GM23338 (cell line): ENCODE measurements around the gene GPR162. TPM values are rescaled to one million over a fixed set of nuclear protein-coding genes. Genes with fewer than 3 reads are reported as not detected.
"Not testable (repeated sequence)": the region's sequence is repeated elsewhere in the genome, so short reads cannot be mapped to it uniquely, and the experiment has no call there.

Source experiments
- ATAC-seq: fragments of 200-7000 bp; cut with Tn5 transposase; 3 replicates; pipeline ENCODE4 v1.9.1; 2020
- DNase-seq: peaks from one replicate; pipeline ENCODE4 v3.0.0-alpha.2; 2015; ENCODE audit warnings: low spot score
- H2AFZ ChIP-seq: fragments of 200-600 bp; sonication (generic); 2 replicates; pipeline ENCODE4 v1.8.0; 2016; ENCODE audit warnings: antibody characterized with exemption, mild to moderate bottlenecking, moderate library complexity
- H3F3A ChIP-seq: fragments of 200-600 bp; sonication (generic); replicated peaks from 2 replicates; pipeline ENCODE4 v1.8.0; 2017; ENCODE audit warnings: antibody characterized with exemption, mixed run types, low read depth
- H3K27ac ChIP-seq: fragments of 200-600 bp; sonication (generic); 2 replicates; pipeline ENCODE4 v1.6.1; 2016; ENCODE audit warnings: low read depth
- H3K27me3 ChIP-seq: fragments of 200-600 bp; sonication (generic); 2 replicates; pipeline ENCODE4 v1.8.0; 2016; ENCODE audit warnings: mild to moderate bottlenecking, mixed run types, moderate library complexity; ENCODE audit not compliant: insufficient read depth
- H3K36me3 ChIP-seq: fragments of 200-600 bp; sonication (generic); 2 replicates; pipeline ENCODE4 v1.8.0; 2016; ENCODE audit warnings: mild to moderate bottlenecking; ENCODE audit not compliant: insufficient read depth
- H3K4me1 ChIP-seq: fragments of 200-600 bp; sonication (generic); 2 replicates; pipeline ENCODE4 v1.8.0; 2016; ENCODE audit warnings: mild to moderate bottlenecking, moderate library complexity; ENCODE audit not compliant: insufficient read depth
- H3K4me2 ChIP-seq: fragments of 200-600 bp; sonication (generic); 2 replicates; pipeline ENCODE4 v1.7.1; 2017; ENCODE audit warnings: mixed run types
- H3K4me3 ChIP-seq: fragments of 200-600 bp; sonication (generic); 2 replicates; pipeline ENCODE4 v1.6.1; 2016; ENCODE audit warnings: mixed run types
- H3K79me2 ChIP-seq: fragments of 200-600 bp; sonication (generic); replicated peaks from 2 replicates; pipeline ENCODE4 v1.8.0; 2017; ENCODE audit warnings: mild to moderate bottlenecking; ENCODE audit not compliant: insufficient read depth
- H3K9me2 ChIP-seq: fragments of 200-600 bp; sonication (generic); 2 replicates; pipeline ENCODE4 v1.8.0; 2017; ENCODE audit not compliant: insufficient read depth
- H4K20me1 ChIP-seq: fragments of 200-600 bp; sonication (generic); replicated peaks from 2 replicates; pipeline ENCODE4 v1.8.0; 2017; ENCODE audit warnings: mild to moderate bottlenecking; ENCODE audit not compliant: insufficient read depth
- H3K27ac Mint-ChIP-seq: 2 replicates; pipeline ENCODE4 v1.8.0; 2020; ENCODE audit warnings: inconsistent platforms, mild to moderate bottlenecking, moderate library complexity, mixed read lengths
- H3K27me3 Mint-ChIP-seq: 3 replicates; pipeline ENCODE4 v1.8.0; 2022; ENCODE audit warnings: low read depth, mild to moderate bottlenecking, moderate library complexity, mixed read lengths, inconsistent platforms; ENCODE audit not compliant: insufficient read depth, poor library complexity
- H3K36me3 Mint-ChIP-seq: 3 replicates; pipeline ENCODE4 v1.8.0; 2021; ENCODE audit warnings: low read depth, mild to moderate bottlenecking, inconsistent platforms, moderate library complexity, mixed read lengths
- H3K4me1 Mint-ChIP-seq: 3 replicates; pipeline ENCODE4 v1.8.0; 2020; ENCODE audit warnings: mild to moderate bottlenecking, inconsistent platforms, mixed read lengths
- H3K4me3 Mint-ChIP-seq: 3 replicates; pipeline ENCODE4 v1.8.0; 2021; ENCODE audit warnings: moderate library complexity, mild to moderate bottlenecking, inconsistent platforms, mixed read lengths
- H3K9me3 Mint-ChIP-seq: 3 replicates; pipeline ENCODE4 v1.8.0; 2020; ENCODE audit warnings: moderate library complexity, mild to moderate bottlenecking, inconsistent platforms, mixed read lengths
- CREB1 ChIP-seq: fragments of 250-450 bp; sonication (Bioruptor Pico); IDR thresholded peaks from 2 replicates; pipeline ENCODE4 v1.5.0; 2020; ENCODE audit warnings: low read depth, mild to moderate bottlenecking, moderate library complexity
- POLR2AphosphoS5 ChIP-seq: IDR thresholded peaks from 2 replicates; pipeline ENCODE4 v1.6.1; 2016; ENCODE audit warnings: antibody characterized with exemption, low read depth
- ZNF114 ChIP-seq: fragments of 250-450 bp; sonication (Bioruptor Pico); IDR thresholded peaks from 2 replicates; pipeline ENCODE4 v1.5.0; 2020; ENCODE audit warnings: mild to moderate bottlenecking, moderate library complexity
- polyA plus RNA-seq: library from polyadenylated mRNA; unstranded; fragments of >200 nt; fragmentation: Nextera tagmentation; extraction: Ambion mirVana; gene quantifications from 2 replicates; pipeline ENCODE4 v1.2.1, GENCODE V29; 2016
- total RNA-seq: library from RNA; depleted of rRNA; stranded (reverse); fragments of >200 nt; shearing (Covaris generic); gene quantifications from 2 replicates; pipeline ENCODE4 v1.2.3, GENCODE V29; 2014; rRNA removed
- TF ChIP-seq, protein P1 (sequence below): IDR thresholded peaks from 2 replicates; pipeline ENCODE4 v1.6.1; 2016; ENCODE audit warnings: antibody characterized with exemption

The GPR162 gene
- total and polyA plus RNA-seq, 2 experiments from 2014 or later: 4.7 to 5.0 TPM

GRCh38 chr12:6873094-6874014, 51.7 kb downstream of the GPR162 start, which contains the start of gene SPSB2:
SPSB2 (minus strand) TSS chr12:6873303; CDS start chr12:6872901, 402 bp downstream.
- Mint-ChIP-seq H3K36me3 (peaks cover 45% of the 10 kb centered on the region), H3K27ac (peak within 1 kb of the TSS; percentile 93), H3K27me3 (peaks cover 41% of the 10 kb centered on the region), H3K4me1 (peaks cover 41% of the 10 kb centered on the region), H3K9me3 (no peaks in the 10 kb centered on the region; the same call in 1 of the 3 replicates), H3K4me3 (peak within 1 kb of the TSS; percentile 92)
- H3K79me2 ChIP-seq: peaks cover 23% of the 10 kb centered on the region
- H3K27ac ChIP-seq: peak within 1 kb of the TSS; percentile 91
- no peaks in the 10 kb centered on the region for H3K27me3 ChIP-seq
- H3F3A ChIP-seq: peaks cover 56% of the 10 kb centered on the region
- H2AFZ ChIP-seq: peak within 1 kb of the TSS; percentile 97
- peak within 1 kb of the TSS; percentile 99 for H3K4me3 ChIP-seq
- peak within 1 kb of the TSS; percentile 100 for H3K4me2 ChIP-seq
- peaks cover 39% of the 10 kb centered on the region for H3K4me1 ChIP-seq
- peaks cover 29% of the 10 kb centered on the region for H4K20me1 ChIP-seq
- ATAC-seq (peak; percentile 74), DNase-seq (peak; percentile 100)
- TF ChIP-seq POLR2AphosphoS5: peak; percentile 86
- no peak for TF ChIP-seq ZNF114
- TF ChIP-seq, protein P1, sequence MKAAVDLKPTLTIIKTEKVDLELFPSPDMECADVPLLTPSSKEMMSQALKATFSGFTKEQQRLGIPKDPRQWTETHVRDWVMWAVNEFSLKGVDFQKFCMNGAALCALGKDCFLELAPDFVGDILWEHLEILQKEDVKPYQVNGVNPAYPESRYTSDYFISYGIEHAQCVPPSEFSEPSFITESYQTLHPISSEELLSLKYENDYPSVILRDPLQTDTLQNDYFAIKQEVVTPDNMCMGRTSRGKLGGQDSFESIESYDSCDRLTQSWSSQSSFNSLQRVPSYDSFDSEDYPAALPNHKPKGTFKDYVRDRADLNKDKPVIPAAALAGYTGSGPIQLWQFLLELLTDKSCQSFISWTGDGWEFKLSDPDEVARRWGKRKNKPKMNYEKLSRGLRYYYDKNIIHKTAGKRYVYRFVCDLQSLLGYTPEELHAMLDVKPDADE: 0 out of 2 replicates have a peak, but pooled peaks have one; percentile 30
- 0 out of 2 replicates have a peak, but pooled peaks have one; percentile 25 for TF ChIP-seq CREB1 (CRISPR knock-in tag)
- H3K9me2 ChIP-seq: no peaks in the 10 kb centered on the region
- H3K36me3 ChIP-seq: peaks cover 14% of the 10 kb centered on the region; the same call in 1 of the 2 replicates

DNA sequence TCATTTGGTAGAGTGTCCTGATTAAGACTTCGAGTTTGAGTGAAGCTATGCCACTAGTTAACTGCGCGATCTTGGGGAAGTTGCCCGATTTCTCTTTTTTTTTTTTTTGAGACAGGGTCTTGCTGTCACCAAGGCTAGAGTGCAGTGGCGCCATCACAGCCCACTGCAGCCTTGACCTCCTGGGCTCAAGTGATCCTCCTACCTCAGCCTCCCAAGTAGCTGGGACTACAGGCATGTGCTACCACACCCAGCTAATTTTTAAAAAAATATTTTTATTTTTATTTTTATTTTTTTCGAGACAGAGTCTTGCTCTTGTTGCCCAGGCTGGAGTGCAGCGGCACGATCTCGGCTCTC, 52.4 kb downstream of the GPR162 start:
- Histone ChIP-seq H3K4me3 (peak overlapping the region; percentile 99), H3K27ac (peak overlapping the region; percentile 91), H4K20me1 (peaks cover 26% of the 10 kb centered on the region), H3F3A (peaks cover 49% of the 10 kb centered on the region), H3K79me2 (peaks cover 16% of the 10 kb centered on the region; the same call in 1 of the 2 replicates), H2AFZ (peak overlapping the region; percentile 97), H3K4me1 (peaks cover 34% of the 10 kb centered on the region), H3K36me3 (peaks cover 14% of the 10 kb centered on the region; the same call in 1 of the 2 replicates), H3K4me2 (peak overlapping the region; percentile 82)
- not testable (repeated sequence) for ATAC-seq, DNase-seq, H3K9me3 Mint-ChIP-seq, H3K27me3 ChIP-seq, H3K9me2 ChIP-seq
- peaks cover 39% of the 10 kb centered on the region for H3K36me3 Mint-ChIP-seq
- peak overlapping the region; percentile 45; the same call in 1 of the 2 replicates for H3K27ac Mint-ChIP-seq
- H3K4me3 Mint-ChIP-seq: peak overlapping the region; percentile 77
- H3K27me3 Mint-ChIP-seq: peaks cover 34% of the 10 kb centered on the region
- H3K4me1 Mint-ChIP-seq: peaks cover 34% of the 10 kb centered on the region

Other genes starting within 250 kb of the GPR162 start
- gene CHD4, start 214.4 kb upstream of the GPR162 start, total RNA-seq: 301 and 351 TPM in 2 replicates
- gene CHD4, start 214.4 kb upstream of the GPR162 start, polyA plus RNA-seq: 317 and 370 TPM in 2 replicates
- gene LPAR5, start 185.9 kb upstream of the GPR162 start, total RNA-seq: 0.38 and 0.89 TPM in 2 replicates
- gene LPAR5, start 185.9 kb upstream of the GPR162 start, polyA plus RNA-seq: 0.32 and 0.38 TPM in 2 replicates
- gene ACRBP, start 174.4 kb upstream of the GPR162 start, total RNA-seq: 2.2 TPM in 1 of 2 replicates, not detected in the other
- 0.70 TPM in 1 of 2 replicates, not detected in the other for gene ACRBP, start 174.4 kb upstream of the GPR162 start, polyA plus RNA-seq
- 22.0 and 27.7 TPM in 2 replicates for gene ING4, start 158.7 kb upstream of the GPR162 start, total RNA-seq
- gene ING4, start 158.7 kb upstream of the GPR162 start, polyA plus RNA-seq: 25.5 and 29.6 TPM in 2 replicates
- 30.2 and 35.9 TPM in 2 replicates for gene ZNF384, start 132.4 kb upstream of the GPR162 start, total RNA-seq
- 14.7 and 20.5 TPM in 2 replicates for gene ZNF384, start 132.4 kb upstream of the GPR162 start, polyA plus RNA-seq
- gene PIANP, start 121.0 kb upstream of the GPR162 start, total RNA-seq: 2.0 and 2.2 TPM in 2 replicates
- gene PIANP, start 121.0 kb upstream of the GPR162 start, polyA plus RNA-seq: 6.4 and 7.7 TPM in 2 replicates
- gene COPS7A, start 97.8 kb upstream of the GPR162 start, total RNA-seq: 51.9 and 53.9 TPM in 2 replicates
- gene COPS7A, start 97.8 kb upstream of the GPR162 start, polyA plus RNA-seq: 36.9 and 37.7 TPM in 2 replicates
- gene MLF2, start 68.7 kb upstream of the GPR162 start, total RNA-seq: 289 and 292 TPM in 2 replicates
- gene MLF2, start 68.7 kb upstream of the GPR162 start, polyA plus RNA-seq: 280 and 283 TPM in 2 replicates
- gene PTMS, start 55.5 kb upstream of the GPR162 start, total RNA-seq: 82.4 and 111 TPM in 2 replicates
- gene PTMS, start 55.5 kb upstream of the GPR162 start, polyA plus RNA-seq: 238 and 270 TPM in 2 replicates
- 1.0 and 4.7 TPM in 2 replicates for gene LAG3, start 49.3 kb upstream of the GPR162 start, total RNA-seq
- 3.7 and 3.9 TPM in 2 replicates for gene LAG3, start 49.3 kb upstream of the GPR162 start, polyA plus RNA-seq
- gene CD4, start 32.3 kb upstream of the GPR162 start, total RNA-seq: 1.5 and 2.2 TPM in 2 replicates
- 2.0 and 2.1 TPM in 2 replicates for gene CD4, start 32.3 kb upstream of the GPR162 start, polyA plus RNA-seq
- 38.2 and 39.2 TPM in 2 replicates for gene P3H3, start 6.6 kb downstream of the GPR162 start, total RNA-seq
- 15.8 and 16.4 TPM in 2 replicates for gene P3H3, start 6.6 kb downstream of the GPR162 start, polyA plus RNA-seq
- 3.3 and 8.2 TPM in 2 replicates for gene GNB3, start 19.1 kb downstream of the GPR162 start, total RNA-seq
- 3.6 and 5.4 TPM in 2 replicates for gene GNB3, start 19.1 kb downstream of the GPR162 start, polyA plus RNA-seq
- 37.2 and 47.4 TPM in 2 replicates for gene CDCA3, start 29.5 kb downstream of the GPR162 start, total RNA-seq
- gene CDCA3, start 29.5 kb downstream of the GPR162 start, polyA plus RNA-seq: 75.6 and 79.2 TPM in 2 replicates
- 97.2 and 109 TPM in 2 replicates for gene USP5, start 30.3 kb downstream of the GPR162 start, total RNA-seq
- gene USP5, start 30.3 kb downstream of the GPR162 start, polyA plus RNA-seq: 35.0 and 35.1 TPM in 2 replicates
- gene TPI1, start 45.7 kb downstream of the GPR162 start, total RNA-seq: 731 and 822 TPM in 2 replicates
- gene TPI1, start 45.7 kb downstream of the GPR162 start, polyA plus RNA-seq: 737 and 748 TPM in 2 replicates
- gene SPSB2, start 51.5 kb downstream of the GPR162 start, total RNA-seq: 7.6 and 13.1 TPM in 2 replicates
- 8.2 and 10.4 TPM in 2 replicates for gene SPSB2, start 51.5 kb downstream of the GPR162 start, polyA plus RNA-seq
- 2.5 and 9.1 TPM in 2 replicates for gene LRRC23, start 83.0 kb downstream of the GPR162 start, total RNA-seq
- gene LRRC23, start 83.0 kb downstream of the GPR162 start, polyA plus RNA-seq: 2.4 and 2.9 TPM in 2 replicates
- gene ENO2, start 92.8 kb downstream of the GPR162 start, total RNA-seq: 50.8 and 53.5 TPM in 2 replicates
- 43.5 and 50.0 TPM in 2 replicates for gene ENO2, start 92.8 kb downstream of the GPR162 start, polyA plus RNA-seq
- gene ATN1, start 106.1 kb downstream of the GPR162 start, total RNA-seq: 49.6 and 52.8 TPM in 2 replicates
- 27.2 and 29.5 TPM in 2 replicates for gene ATN1, start 106.1 kb downstream of the GPR162 start, polyA plus RNA-seq
- gene RNU7-1, start 122.0 kb downstream of the GPR162 start, total RNA-seq: not detected in 2 replicates
- gene RNU7-1, start 122.0 kb downstream of the GPR162 start, polyA plus RNA-seq: not detected in 2 replicates
- 186 and 204 TPM in 2 replicates for gene C12orf57, start 122.2 kb downstream of the GPR162 start, total RNA-seq
- gene C12orf57, start 122.2 kb downstream of the GPR162 start, polyA plus RNA-seq: 262 and 285 TPM in 2 replicates
- gene PTPN6, start 129.5 kb downstream of the GPR162 start, total RNA-seq: 24.7 and 25.3 TPM in 2 replicates
- 35.4 and 40.6 TPM in 2 replicates for gene PTPN6, start 129.5 kb downstream of the GPR162 start, polyA plus RNA-seq
- 378 and 416 TPM in 2 replicates for gene PHB2, start 148.8 kb downstream of the GPR162 start, total RNA-seq
- gene PHB2, start 148.8 kb downstream of the GPR162 start, polyA plus RNA-seq: 224 and 238 TPM in 2 replicates
- 66.7 and 71.7 TPM in 2 replicates for gene EMG1, start 149.1 kb downstream of the GPR162 start, total RNA-seq
- gene EMG1, start 149.1 kb downstream of the GPR162 start, polyA plus RNA-seq: 157 and 160 TPM in 2 replicates
- gene LPCAT3, start 196.7 kb downstream of the GPR162 start, total RNA-seq: 45.3 and 51.5 TPM in 2 replicates
- gene LPCAT3, start 196.7 kb downstream of the GPR162 start, polyA plus RNA-seq: 21.4 and 22.7 TPM in 2 replicates
- 5.0 and 9.7 TPM in 2 replicates for gene C1S, start 238.9 kb downstream of the GPR162 start, total RNA-seq
- 4.9 and 5.1 TPM in 2 replicates for gene C1S, start 238.9 kb downstream of the GPR162 start, polyA plus RNA-seq